ENCODE data around the gene SMARCD3. TPM values are rescaled to one million over a fixed set of nuclear protein-coding genes. Genes with fewer than 3 reads are reported as not detected.

The SMARCD3 gene
- total and polyA plus RNA-seq, 2 of the 8 experiments (the other 6 are each of a cell fraction or from before 2014, with no cell fraction given), result 3.0 to 5.6 TPM

DNA sequence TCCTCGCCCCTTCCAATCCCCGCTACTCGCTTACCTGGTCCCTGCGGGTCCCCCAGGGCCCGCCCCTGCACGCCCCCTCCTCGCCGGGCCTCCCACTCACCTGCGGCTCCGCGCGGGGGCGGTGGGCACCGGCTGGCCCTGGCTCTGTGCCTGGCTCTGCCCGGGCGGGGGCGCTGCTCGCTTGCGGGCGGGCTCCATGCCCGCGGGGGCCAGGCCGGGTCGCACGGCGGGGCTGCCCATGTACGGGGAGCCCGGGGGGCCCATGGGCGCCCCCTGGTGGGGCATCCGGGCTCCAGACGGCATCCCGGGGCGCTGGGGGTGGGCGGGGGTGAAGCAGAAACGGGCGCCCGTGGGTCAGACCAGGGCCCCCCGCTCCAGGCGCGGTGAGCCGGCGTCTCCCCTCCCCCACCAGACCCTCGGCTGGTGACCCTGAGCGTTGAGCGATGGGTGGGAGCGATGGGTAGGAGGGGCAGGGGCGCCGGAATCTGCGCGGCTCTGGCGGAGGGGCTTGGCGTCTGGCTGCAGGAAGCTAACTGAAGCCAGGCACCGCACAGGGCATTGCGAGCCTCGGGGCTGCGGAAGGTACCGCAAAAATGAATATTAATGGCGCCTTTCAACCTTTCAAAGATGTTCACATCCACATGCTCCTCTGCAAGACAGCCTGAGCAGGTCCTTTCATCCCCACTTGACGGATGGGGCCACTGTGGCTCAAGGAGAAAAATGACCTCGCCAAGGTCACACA, 3.0 kb downstream of the SMARCD3 start (continued):
- TF ChIP-seq, protein P1, sequence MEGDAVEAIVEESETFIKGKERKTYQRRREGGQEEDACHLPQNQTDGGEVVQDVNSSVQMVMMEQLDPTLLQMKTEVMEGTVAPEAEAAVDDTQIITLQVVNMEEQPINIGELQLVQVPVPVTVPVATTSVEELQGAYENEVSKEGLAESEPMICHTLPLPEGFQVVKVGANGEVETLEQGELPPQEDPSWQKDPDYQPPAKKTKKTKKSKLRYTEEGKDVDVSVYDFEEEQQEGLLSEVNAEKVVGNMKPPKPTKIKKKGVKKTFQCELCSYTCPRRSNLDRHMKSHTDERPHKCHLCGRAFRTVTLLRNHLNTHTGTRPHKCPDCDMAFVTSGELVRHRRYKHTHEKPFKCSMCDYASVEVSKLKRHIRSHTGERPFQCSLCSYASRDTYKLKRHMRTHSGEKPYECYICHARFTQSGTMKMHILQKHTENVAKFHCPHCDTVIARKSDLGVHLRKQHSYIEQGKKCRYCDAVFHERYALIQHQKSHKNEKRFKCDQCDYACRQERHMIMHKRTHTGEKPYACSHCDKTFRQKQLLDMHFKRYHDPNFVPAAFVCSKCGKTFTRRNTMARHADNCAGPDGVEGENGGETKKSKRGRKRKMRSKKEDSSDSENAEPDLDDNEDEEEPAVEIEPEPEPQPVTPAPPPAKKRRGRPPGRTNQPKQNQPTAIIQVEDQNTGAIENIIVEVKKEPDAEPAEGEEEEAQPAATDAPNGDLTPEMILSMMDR (IDR thresholded peaks at IDR 0.05; ENCODE audit: control extremely low read depth in 1 of 3, insufficient read depth in 1 of 3, low read depth in 1 of 3, low read length in 3 of 3), result peak in 2 of 3 experiments; percentile 40 to 87; a peak in 3 of 4 replicates
- TF ChIP-seq FOSL1 (IDR thresholded peaks at IDR 0.05; ENCODE audit: insufficient read depth, low read depth, low read length) (no peak), GABPA (IDR thresholded peaks at IDR 0.05; ENCODE audit: borderline replicate concordance, insufficient read depth, low read length) (no peak), POLR2A (IDR thresholded peaks at IDR 0.05; ENCODE audit: control extremely low read depth in 1 of 2, low read depth in 2 of 2, low read length in 2 of 2) (no peak), YY1 (IDR thresholded peaks at IDR 0.05; ENCODE audit: low read depth, low read length) (no peak), SAP30 (IDR thresholded peaks at IDR 0.05; ENCODE audit: insufficient read depth, insufficient replicate concordance, low read length) (no peak), CBX8 (IDR thresholded peaks at IDR 0.05; ENCODE audit: borderline replicate concordance, low read depth, low read length) (no peak), RBBP5 (IDR thresholded peaks at IDR 0.05; ENCODE audit: borderline replicate concordance, low read depth, low read length) (no peak), ZNF274 (IDR thresholded peaks at IDR 0.05; ENCODE audit: borderline replicate concordance, extremely low read depth, low read length) (no peak), CEBPB (IDR thresholded peaks at IDR 0.05; ENCODE audit: low read depth, low read length) (no peak), RXRA (IDR thresholded peaks at IDR 0.05; ENCODE audit: insufficient read depth, low read depth, low read length) (no peak), RAD21 (IDR thresholded peaks at IDR 0.05 in 1 of 2, conservative IDR thresholded peaks at IDR 0.05 in 1 of 2; ENCODE audit: low read depth in 2 of 2, low read length in 2 of 2) (peak; percentile 38 to 75), KDM1A (IDR thresholded peaks at IDR 0.05; ENCODE audit: borderline replicate concordance, low read length) (peak; percentile 82; the same call in 1 of the 2 replicates), CTBP2 (IDR thresholded peaks at IDR 0.05; ENCODE audit: borderline replicate concordance, insufficient read depth, insufficient read length, low read length) (no peak), EGR1 (IDR thresholded peaks at IDR 0.05; ENCODE audit: borderline replicate concordance, low read depth, low read length) (peak; percentile 88), SP1 (IDR thresholded peaks at IDR 0.05; ENCODE audit: low read depth, low read length) (no peak), TCF12 (IDR thresholded peaks at IDR 0.05; ENCODE audit: low read depth, low read length) (no peak), SP4 (IDR thresholded peaks at IDR 0.05; ENCODE audit: low read length) (no peak), KDM5A (IDR thresholded peaks at IDR 0.05; ENCODE audit: low read length) (no peak)
- TF ChIP-seq, protein P2, sequence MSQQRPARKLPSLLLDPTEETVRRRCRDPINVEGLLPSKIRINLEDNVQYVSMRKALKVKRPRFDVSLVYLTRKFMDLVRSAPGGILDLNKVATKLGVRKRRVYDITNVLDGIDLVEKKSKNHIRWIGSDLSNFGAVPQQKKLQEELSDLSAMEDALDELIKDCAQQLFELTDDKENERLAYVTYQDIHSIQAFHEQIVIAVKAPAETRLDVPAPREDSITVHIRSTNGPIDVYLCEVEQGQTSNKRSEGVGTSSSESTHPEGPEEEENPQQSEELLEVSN (IDR thresholded peaks at IDR 0.05), result no peak

All from H1 (cell line).